KBM-7 (cell line): Measurements from ENCODE around the gene MACF1.

Experiments used
- DNase-seq: peaks from one replicate; pipeline ENCODE4 v3.0.0-alpha.2; 2015
- in situ Hi-C: fragments of 300-500 bp; cut with MboI; formaldehyde crosslinking; loops from 2 replicates; pipeline ENCODE4 v1.14.3; 2020; ENCODE audit warnings: low sequenced_read_pairs, low pct_unique_long_range_greater_than_20kb, mixed read lengths

The MACF1 gene

DNA sequence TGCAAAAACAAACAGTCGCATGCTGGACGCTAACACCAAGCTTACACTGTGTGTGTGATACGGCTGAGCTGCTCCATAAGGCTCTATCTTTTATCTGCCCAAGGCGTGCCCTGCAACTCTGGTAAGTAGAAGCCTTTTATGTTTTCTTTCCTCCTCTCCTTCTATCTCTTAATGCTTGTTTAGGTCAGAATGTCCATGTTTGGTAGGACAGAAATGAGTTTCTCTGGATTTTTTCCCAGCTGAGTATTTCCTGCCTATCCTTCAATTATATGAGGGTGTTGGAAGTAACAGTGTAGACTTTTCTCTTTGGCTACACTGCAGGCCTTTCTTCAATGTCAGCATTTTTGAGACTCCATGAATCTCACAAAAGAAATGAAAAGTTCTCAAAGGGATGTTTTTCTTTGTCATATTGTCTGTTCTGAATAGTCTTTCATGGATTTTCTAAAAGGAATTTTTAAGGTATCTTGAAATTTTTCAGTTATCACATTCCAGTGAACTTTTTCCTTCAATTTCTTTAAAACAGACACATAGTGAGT, 124.2 kb downstream of the MACF1 start:
- in situ Hi-C loops: no loop called here
- no peak for DNase-seq

DNA sequence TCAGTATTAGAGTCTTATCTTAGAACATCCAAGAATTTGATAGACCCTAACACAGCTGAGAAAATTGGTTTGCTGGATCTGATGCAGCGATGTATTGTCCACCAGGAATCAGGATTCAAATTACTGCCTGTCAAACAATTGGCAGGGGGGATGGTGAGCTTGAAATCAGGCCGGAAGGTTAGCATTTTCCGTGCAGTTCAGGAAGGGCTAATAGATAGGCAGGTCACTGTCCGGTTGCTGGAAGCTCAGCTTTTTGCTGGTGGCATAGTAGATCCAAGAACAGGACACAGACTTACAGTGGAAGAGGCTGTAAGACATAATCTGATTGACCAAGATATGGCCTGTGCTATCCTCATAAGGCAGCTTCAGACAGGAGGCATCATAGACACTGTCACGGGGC, 127.2 kb downstream of the MACF1 start:
- DNase-seq: no peak

DNA sequence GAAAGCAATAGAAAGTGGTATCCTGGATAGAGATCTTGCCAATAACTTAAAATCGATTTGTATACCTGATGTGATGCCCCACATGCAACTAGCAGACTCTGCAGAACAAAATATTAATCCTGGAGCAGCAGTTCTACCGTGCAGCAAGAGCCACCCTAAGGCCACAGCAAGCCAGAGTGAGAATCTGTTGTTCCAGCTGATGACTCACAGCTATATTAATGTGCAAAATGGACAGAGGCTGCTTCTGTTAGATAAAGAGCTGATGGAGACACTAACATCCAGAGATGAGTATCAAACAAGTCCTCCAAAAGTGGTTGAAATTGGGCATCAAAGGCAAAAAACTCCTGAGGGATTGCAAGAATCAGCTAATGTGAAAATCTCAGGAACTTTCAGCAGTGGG, 127.8 kb downstream of the MACF1 start:
- no peak for DNase-seq
- in situ Hi-C loops: no loop called here

More for the DNA sequence above, 127.2 kb downstream of the MACF1 start:
- in situ Hi-C loops: no loop called here

DNA sequence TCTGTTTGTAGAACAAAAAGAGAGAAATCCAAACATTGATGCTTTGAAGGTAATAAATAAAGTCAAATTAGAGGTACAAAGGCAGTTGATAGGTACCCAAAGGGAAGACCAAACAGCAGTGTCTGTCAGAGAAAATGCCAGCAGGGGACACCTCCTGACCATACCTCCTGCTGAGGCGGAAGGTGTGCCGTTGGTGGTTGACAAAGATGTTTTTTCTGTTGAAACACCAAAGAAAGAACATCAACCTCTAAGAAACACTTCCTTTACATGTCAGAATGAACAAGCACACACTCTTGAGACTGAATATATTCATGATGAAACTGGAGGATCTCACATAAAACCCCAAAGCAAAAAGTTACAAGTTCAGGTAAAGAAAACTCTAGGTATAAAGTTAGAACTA, 128.3 kb downstream of the MACF1 start:
- in situ Hi-C loops: no loop called here
- no peak for DNase-seq

DNA sequence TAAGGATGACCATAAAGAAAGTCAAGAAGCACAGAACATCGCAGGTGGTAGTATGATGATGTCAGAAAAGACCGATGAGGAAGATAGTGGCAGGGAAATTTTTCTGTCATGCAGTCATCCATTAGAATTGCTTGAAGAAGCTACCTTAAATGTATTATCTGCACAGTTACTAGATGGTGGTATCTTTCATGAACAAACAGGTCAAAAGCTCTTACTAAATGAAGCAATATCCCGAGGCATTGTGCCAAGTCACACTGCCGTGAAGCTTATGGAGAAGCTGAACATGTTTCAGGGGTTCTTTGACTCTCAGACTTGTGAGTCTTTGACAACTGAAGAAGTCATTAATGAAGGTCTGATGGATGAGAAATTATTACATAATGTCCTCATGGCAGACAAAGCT, 128.8 kb downstream of the MACF1 start:
- in situ Hi-C loops: no loop called here

DNA sequence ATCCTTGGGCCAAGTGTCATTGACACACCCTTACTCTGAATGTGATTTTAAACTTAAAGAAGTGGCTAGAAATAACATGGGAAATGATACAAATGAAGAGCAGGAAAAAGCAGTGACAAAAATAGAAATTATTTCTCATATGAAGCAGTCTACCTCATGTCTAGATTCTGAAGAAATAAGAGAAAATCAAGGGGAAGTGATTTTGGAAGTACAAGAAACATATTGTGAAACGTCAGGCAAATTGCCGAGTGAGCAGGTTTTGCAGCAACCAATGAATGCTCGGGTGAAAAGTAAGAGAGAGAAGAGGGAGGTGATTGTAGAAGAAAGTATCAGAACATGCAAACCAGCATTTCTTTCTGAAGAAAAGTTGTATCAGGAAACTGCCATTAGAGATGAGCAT, 130.7 kb downstream of the MACF1 start:
- in situ Hi-C loops: no loop called here
- no peak for DNase-seq

More for the DNA sequence above, 128.8 kb downstream of the MACF1 start:
- DNase-seq: no peak

DNA sequence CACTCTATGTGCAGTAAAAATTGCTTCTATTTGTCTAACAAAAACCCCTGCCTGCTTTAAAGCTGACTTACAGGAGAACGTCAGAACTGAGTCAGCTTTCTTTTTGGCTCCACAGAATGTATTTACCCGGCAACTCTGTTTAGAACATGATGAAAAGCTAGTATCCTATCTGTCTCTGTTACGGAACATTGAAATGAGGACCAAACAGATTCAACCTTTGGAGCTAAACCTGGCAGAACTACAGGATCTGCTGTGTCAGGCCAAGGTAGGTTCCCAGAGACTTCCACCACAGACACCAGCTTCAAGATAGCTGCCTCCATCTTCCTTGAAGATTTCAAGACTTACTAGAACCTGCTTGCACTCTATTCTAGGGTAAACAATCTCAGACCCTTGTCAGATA, 132.6 kb downstream of the MACF1 start:
- in situ Hi-C loops: no loop called here
- no peak for DNase-seq

DNA sequence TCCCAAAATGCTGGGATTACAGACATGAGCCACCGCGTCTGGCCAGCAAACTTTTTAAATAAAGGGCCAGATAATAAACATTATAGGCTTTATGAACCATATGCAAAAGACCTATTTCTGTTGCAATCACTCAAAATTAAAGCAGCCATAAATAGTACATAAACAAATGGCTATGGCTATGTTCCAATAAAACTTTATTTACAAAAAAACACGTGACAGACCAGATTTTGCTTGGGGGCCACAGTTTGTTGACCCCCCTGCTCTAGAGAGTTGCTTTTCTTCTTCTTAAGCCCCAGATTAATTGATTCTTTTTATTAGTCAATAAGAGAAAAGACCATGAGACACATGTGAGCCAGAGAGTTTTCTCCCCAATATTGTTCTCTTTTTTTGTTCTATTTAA, 138.3 kb downstream of the MACF1 start:
- DNase-seq: no peak
- in situ Hi-C loops: no loop called here

DNA sequence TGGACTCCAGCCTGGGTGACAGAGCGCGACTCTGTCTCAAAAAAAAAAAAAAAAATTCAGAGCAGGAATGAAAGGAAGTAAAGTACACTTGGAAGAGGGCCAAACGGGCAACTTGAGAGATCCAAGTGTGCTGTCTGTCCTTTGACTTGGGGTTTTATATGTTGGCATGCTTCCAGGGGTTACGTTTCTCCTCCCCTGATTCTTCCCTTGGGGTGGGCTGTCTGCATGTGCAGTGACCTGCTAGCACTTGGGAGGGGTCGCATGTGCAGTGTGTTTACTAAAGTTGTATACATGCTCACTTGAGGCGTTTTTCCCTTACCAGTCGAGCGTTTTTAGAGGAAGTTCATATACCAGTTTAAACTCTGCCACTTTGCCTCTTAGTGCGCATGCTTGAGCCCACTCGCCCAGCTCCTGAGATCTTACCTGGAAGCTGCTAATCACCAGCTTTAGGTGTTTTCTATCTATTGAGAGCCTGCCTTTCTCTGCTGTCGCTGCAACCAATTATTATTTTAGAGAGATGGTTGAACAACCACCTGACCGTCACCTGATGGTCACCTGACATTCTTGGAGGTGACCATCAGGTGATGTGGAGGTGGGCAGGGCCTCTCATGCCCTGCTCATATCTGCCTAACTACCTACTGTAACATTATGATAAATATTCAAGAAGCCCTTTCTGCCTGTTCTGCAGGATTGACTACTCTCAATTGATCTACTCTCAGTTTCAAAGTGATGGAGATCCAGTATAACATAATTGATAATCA, 140.1 kb downstream of the MACF1 start:
- in situ Hi-C loops: no loop called here
- peak; percentile 10 for DNase-seq

DNA sequence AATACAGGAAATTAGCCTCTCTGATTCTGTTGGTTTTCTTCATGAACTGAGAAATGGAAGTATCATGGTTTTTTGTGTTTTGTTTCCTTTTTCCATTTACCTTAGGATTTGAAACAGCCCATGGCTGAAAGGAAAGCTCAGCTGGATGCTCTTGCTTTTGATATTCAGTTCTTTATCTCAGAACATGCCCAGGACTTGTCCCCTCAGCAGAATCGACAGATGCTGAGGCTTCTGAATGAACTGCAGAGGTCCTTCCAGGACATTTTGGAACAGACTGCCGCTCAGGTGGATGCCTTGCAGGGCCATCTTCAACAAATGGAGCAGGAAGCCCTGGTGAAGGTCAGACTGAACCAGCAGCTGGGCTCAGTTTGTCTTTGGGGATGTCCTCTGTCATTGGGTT, 142.4 kb downstream of the MACF1 start:
- no peak for DNase-seq
- in situ Hi-C loops: no loop called here

DNA sequence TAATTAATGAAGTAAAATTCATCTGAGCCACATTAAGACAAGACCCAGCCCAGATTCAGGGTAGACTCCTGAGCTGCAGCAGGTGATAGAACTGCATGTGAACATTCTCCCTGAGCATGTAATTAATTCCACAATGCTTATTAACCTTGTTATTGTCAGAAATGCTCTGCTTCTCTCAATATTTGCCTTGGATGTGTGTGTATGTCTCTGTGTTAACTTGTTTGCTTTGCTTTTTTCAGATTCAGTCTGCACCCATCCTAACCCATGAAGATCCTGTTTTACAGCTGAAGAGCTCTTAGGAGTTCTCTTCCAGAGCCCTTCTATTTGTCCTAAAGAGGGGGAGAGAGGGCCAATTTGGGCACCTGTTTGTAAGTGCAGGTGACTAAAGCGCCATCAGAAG, 143.8 kb downstream of the MACF1 start:
- in situ Hi-C loops: no loop called here
- no peak for DNase-seq

DNA sequence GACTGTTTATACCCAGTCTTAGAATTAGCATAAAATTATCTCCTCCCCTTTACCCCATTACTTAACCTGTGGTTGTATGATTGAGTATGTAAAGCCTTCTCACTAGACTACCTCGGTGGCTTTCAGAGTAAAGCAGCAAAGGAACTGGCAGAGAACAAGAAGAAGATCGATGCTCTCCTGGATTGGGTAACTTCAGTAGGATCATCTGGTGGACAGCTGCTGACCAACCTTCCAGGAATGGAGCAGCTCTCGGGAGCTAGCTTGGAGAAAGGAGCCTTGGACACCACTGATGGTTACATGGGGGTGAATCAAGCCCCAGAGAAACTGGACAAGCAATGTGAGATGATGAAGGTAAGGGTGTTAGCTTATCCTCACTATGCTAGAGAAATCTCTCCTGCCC, 148.4 kb downstream of the MACF1 start:
- in situ Hi-C loops: no loop called here
- DNase-seq: no peak

DNA sequence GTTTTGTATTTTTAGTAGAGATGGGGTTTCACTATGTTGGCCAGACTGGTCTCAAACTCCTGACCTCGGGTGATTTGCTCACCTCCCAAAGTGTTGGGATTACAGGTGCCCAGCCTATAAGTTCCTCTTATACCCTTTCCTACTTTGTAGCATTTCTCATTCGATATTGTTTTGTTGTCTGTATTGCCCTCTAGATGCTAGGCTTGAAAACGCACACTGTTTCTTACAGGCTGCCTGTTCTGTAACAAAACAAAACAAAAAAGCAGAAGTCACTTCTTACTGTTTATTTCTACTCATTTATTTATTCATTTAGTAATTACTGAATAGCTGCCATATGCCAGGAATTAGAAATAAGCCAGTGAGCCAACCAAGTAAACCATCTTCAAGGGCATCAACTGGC, 150.1 kb downstream of the MACF1 start:
- no peak for DNase-seq

DNA sequence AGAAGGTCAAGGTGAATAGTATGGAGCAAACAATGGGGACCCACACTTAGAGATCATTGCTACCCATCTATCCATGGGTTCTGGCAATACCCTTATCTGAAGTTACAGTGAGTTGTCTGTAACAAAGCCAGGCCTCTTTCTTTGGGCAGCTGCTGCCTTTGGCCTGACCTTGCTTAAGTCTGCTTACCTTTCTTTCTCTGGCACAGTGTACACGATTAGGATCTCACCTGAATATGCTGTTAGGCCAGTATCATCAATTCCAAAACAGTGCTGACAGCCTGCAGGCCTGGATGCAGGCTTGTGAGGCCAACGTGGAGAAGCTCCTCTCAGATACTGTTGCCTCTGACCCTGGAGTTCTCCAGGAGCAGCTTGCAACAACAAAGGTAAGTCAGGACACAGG, 154.0 kb downstream of the MACF1 start:
- in situ Hi-C loops: no loop called here

More for the DNA sequence above, 150.1 kb downstream of the MACF1 start:
- in situ Hi-C loops: no loop called here

DNA sequence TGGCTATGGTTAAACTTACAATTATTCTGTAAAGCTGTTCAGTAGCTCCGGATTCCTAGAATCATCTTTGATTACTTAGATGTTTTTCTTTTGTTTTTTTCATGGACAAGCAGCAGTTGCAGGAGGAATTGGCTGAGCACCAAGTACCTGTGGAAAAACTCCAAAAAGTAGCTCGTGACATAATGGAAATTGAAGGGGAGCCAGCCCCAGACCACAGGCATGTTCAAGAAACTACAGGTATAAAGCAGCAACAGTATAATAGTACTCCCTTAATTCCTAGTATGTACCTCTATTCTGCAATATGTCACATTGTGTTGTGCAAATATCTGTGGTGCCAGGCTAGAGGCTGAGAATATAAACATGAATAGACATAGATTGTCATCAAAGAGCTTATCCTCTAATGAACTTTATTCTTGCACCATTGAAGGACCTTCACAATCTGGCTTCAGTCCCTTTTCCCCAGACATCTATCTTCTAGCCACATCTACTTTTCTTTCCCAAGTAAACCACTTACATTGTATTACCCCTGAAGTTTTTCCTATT, 154.6 kb downstream of the MACF1 start:
- no peak for DNase-seq
- in situ Hi-C loops: no loop called here

More for the DNA sequence above, 154.0 kb downstream of the MACF1 start:
- no peak for DNase-seq

DNA sequence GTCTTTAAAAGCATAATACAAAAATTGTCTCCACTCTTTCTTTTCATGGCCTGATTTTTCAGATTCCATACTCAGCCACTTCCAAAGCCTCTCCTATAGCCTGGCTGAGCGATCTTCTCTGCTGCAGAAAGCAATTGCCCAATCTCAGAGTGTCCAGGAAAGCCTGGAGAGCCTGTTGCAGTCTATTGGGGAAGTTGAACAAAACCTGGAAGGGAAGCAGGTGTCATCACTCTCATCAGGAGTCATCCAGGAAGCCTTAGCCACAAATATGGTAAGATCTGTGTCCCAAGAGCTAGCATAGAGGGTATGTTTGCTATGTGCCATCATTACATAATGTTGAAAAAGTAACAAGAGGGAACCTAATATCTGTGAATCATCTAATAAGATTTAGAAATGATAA, 156.2 kb downstream of the MACF1 start:
- peak; percentile 24 for DNase-seq
- in situ Hi-C loops: no loop called here

DNA sequence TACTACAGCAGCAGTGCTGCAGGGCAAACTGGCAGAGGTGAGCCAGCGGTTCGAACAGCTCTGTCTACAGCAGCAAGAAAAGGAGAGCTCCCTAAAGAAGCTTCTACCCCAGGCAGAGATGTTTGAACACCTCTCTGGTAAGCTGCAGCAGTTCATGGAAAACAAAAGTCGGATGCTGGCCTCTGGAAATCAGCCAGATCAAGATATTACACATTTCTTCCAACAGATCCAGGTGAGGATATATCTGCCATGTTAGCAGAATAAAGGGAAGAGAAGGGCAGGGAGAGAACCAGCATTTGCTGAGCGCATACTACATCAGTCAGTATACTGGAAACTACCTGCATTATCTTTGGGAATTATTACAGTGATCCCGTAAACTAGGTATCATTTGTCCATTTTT, 157.0 kb downstream of the MACF1 start:
- no peak for DNase-seq
- in situ Hi-C loops: no loop called here

DNA sequence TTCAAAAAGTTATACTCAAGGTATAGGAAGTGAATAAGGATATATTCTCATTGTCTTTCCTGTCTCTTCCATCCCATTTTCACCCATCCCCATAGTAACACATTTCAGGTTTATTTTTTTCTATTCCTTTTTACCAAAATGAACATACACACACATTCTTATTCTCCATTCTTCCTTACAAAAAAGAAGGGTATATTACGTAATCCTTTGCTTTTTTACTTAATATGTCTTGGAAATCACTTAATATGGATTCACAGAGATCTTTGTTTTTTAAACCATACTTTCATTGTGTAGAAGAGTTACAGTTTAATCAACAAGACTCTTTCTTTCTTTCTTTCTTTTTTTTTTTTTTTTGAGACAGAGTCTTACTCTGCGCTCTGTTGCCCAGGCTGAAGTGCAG, 158.8 kb downstream of the MACF1 start:
- in situ Hi-C loops: no loop called here
- no peak for DNase-seq

DNA sequence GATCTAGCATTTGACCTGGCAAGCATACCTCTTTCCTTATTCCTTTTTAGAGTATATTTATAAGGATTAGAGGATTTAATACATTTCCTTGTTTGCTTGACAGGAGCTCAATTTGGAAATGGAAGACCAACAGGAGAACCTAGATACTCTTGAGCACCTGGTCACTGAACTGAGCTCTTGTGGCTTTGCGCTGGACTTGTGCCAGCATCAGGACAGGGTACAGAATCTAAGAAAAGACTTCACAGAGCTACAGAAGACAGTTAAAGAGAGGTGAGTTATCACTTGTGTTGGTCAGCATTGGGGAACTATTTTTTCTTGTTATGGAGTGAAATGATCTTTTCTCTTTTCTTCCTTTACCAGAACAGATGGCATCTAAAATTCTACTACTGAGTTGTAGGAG, 163.6 kb downstream of the MACF1 start:
- in situ Hi-C loops: no loop called here
- no peak for DNase-seq

DNA sequence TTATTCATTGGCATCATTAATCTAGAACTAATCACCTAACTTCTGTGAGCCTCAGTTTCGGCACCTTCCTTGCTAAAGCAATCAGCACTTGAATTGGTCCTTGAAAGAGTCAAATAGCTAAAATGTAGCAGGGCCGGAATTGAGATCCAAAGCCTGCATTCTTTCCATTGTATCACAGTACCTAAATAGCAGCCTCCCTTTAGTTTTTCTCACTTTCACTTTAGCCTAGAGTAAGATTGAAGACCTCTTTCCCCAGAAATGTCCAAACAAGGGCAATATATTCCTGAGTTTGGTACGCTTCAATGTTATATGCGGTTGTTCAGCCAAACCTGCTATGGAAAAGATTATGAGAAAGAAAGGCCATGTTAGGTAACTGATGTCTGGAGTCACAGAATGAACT, 165.1 kb downstream of the MACF1 start:
- in situ Hi-C loops: no loop called here
- DNase-seq: no peak

DNA sequence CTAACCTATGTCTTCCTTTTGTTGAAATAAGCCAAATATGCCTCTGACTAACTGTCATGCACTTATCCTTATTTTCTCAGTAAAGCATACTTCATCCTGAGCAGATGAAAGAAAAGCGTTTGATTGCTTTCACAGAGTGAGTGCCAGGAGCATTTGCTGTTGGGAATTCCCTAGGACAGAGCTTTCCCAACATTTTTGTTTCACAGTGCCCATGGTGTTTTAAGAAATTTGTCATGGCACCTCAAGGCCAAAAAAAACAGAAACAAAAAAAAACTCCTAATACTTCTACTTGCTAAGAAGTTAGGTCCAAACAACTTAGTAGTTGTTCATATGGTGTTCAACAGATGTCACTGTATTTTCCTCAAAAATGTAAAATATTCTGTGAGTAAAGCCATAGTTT, 166.1 kb downstream of the MACF1 start:
- DNase-seq: no peak
- in situ Hi-C loops: no loop called here
